ENCODE data around the gene DEGS2. TPM values are rescaled to one million over a fixed set of nuclear protein-coding genes. Genes with fewer than 3 reads are reported as not detected.

Gene DEGS2
- total RNA-seq, 1 experiment from 2014 or later = 1.6 TPM

GRCh38 chr14:100100032-100100703 lies 59.3 kb downstream of the DEGS2 start:
- Histone ChIP-seq H3K27ac (ENCODE audit: low read length) (no peak overlapping the region), H3K4me1 (ENCODE audit: insufficient read depth, low read length) (peaks cover 24% of the 10 kb centered on the region), H3K9me2 (replicated peaks; ENCODE audit: low read length) (no peaks in the 10 kb centered on the region), H4K20me1 (ENCODE audit: low read length) (no peaks in the 10 kb centered on the region), H3K9me3 (ENCODE audit: low read length) (no peaks in the 10 kb centered on the region), H2AFZ (ENCODE audit: low read length) (no peak overlapping the region), H3K9ac (ENCODE audit: low read length) (no peak overlapping the region), H3K27me3 (ENCODE audit: low read length) (no peaks in the 10 kb centered on the region), H3K36me3 (ENCODE audit: low read depth, low read length) (no peaks in the 10 kb centered on the region), H3F3A (ENCODE audit: low read length, unreplicated experiment) (peaks cover 3% of the 10 kb centered on the region), H3K79me2 (ENCODE audit: low read length) (no peaks in the 10 kb centered on the region), H3K4me3 (ENCODE audit: low read length) (no peak overlapping the region), H3K4me2 (ENCODE audit: low read length) (no peak overlapping the region)
- ChIA-PET POLR2A (ENCODE audit: unreplicated experiment) (no interaction called here), CTCF (interaction anchor here (0.6 to 0.7 kb wide), 2 partner anchors 9 to 149 kb away, joined by 5 to 6 read pairs; no protein-coding TSS in a partner anchor)
- intact Hi-C loops (cut with micrococcal nuclease) = no loop called here
- DNase-seq (no peak), ATAC-seq (no peak)
- BruUV-seq (replicated peaks) = no TSS peak
- TF ChIP-seq EZH2phosphoT487 (IDR thresholded peaks at IDR 0.05; ENCODE audit: borderline replicate concordance, low read length) = no peak
- no peak for TF ChIP-seq EZH2 (IDR thresholded peaks at IDR 0.05; ENCODE audit: low read length, unreplicated experiment)
- no peak for TF ChIP-seq CTCF (conservative IDR thresholded peaks at IDR 0.05; ENCODE audit: low read depth, low read length)

- ChIA-PET POLR2A (ENCODE audit: unreplicated experiment) (no interaction called here), CTCF (no interaction called here)
- DNase-seq (no peak), ATAC-seq (no peak)
- no peaks in the 10 kb centered on the region for H3K79me2 ChIP-seq (ENCODE audit: low read length)
- H3K4me1 ChIP-seq (ENCODE audit: insufficient read depth, low read length) = peaks cover 12% of the 10 kb centered on the region
- no peak overlapping the region for H3K9ac ChIP-seq (ENCODE audit: low read length)
- H3K27me3 ChIP-seq (ENCODE audit: low read length) = no peaks in the 10 kb centered on the region
- no peak overlapping the region for H3K27ac ChIP-seq (ENCODE audit: low read length)
- no peak overlapping the region for H3K4me2 ChIP-seq (ENCODE audit: low read length)
- BruUV-seq (replicated peaks) = no TSS peak
- no peaks in the 10 kb centered on the region for H4K20me1 ChIP-seq (ENCODE audit: low read length)
- H3K4me3 ChIP-seq (ENCODE audit: low read length) = no peak overlapping the region
- no peaks in the 10 kb centered on the region for H3K9me3 ChIP-seq (ENCODE audit: low read length)
- H3F3A ChIP-seq (ENCODE audit: low read length, unreplicated experiment) = peaks cover 3% of the 10 kb centered on the region
- intact Hi-C loops (cut with micrococcal nuclease) = no loop called here
- no peaks in the 10 kb centered on the region for H3K9me2 ChIP-seq (replicated peaks; ENCODE audit: low read length)
- no peaks in the 10 kb centered on the region for H3K36me3 ChIP-seq (ENCODE audit: low read depth, low read length)
- TF ChIP-seq CTCF (conservative IDR thresholded peaks at IDR 0.05; ENCODE audit: low read depth, low read length) = no peak
- no peak for TF ChIP-seq EZH2 (IDR thresholded peaks at IDR 0.05; ENCODE audit: low read length, unreplicated experiment)
- TF ChIP-seq EZH2phosphoT487 (IDR thresholded peaks at IDR 0.05; ENCODE audit: borderline replicate concordance, low read length) = no peak
- H2AFZ ChIP-seq (ENCODE audit: low read length) = no peak overlapping the region
These were observed 61.3 kb downstream of the DEGS2 start for GRCh38 chr14:100098171-100098570.

- BruUV-seq (replicated peaks) = no TSS peak
- H3K9ac ChIP-seq (ENCODE audit: low read length) = no peak overlapping the region
- intact Hi-C loops (cut with micrococcal nuclease) = no loop called here
- ATAC-seq (peak; percentile 67), DNase-seq (peak; percentile 40)
- peaks cover 3% of the 10 kb centered on the region for H3F3A ChIP-seq (ENCODE audit: low read length, unreplicated experiment)
- H3K36me3 ChIP-seq (ENCODE audit: low read depth, low read length) = no peaks in the 10 kb centered on the region
- H3K4me2 ChIP-seq (ENCODE audit: low read length) = no peak overlapping the region
- H3K9me3 ChIP-seq (ENCODE audit: low read length) = no peaks in the 10 kb centered on the region
- H3K27ac ChIP-seq (ENCODE audit: low read length) = no peak overlapping the region
- H3K4me3 ChIP-seq (ENCODE audit: low read length) = no peak overlapping the region
- H3K4me1 ChIP-seq (ENCODE audit: insufficient read depth, low read length) = peaks cover 20% of the 10 kb centered on the region
- no peaks in the 10 kb centered on the region for H3K27me3 ChIP-seq (ENCODE audit: low read length)
- H4K20me1 ChIP-seq (ENCODE audit: low read length) = no peaks in the 10 kb centered on the region
- H3K9me2 ChIP-seq (replicated peaks; ENCODE audit: low read length) = no peaks in the 10 kb centered on the region
- TF ChIP-seq CTCF (conservative IDR thresholded peaks at IDR 0.05; ENCODE audit: low read depth, low read length) = no peak
- no peak for TF ChIP-seq EZH2phosphoT487 (IDR thresholded peaks at IDR 0.05; ENCODE audit: borderline replicate concordance, low read length)
- TF ChIP-seq EZH2 (IDR thresholded peaks at IDR 0.05; ENCODE audit: low read length, unreplicated experiment) = no peak
- ChIA-PET POLR2A (ENCODE audit: unreplicated experiment) (no interaction called here), CTCF (interaction anchor here (0.5 kb wide), 1 partner anchor 13 kb away, joined by 15 read pairs; no protein-coding TSS in a partner anchor)
- no peaks in the 10 kb centered on the region for H3K79me2 ChIP-seq (ENCODE audit: low read length)
- no peak overlapping the region for H2AFZ ChIP-seq (ENCODE audit: low read length)
These were observed 62.8 kb downstream of the DEGS2 start for GRCh38 chr14:100096656-100097055.

All from PC-3 (cell line).